Activated CD4-positive, alpha-beta memory T cell treated with anti-CD3 and anti-CD28 coated beads, Interleukin-2, amount 10 ng/mL, durations not matched to agents 7 days and 5 days (primary cell): Measurements from ENCODE around the gene RTEL1. TPM values are rescaled to one million over a fixed set of nuclear protein-coding genes. Genes with fewer than 3 reads are reported as not detected.

Experiments
- CTCF ChIA-PET: fragments of 350-600 bp; sonication (Branson Sonifier 250); formaldehyde crosslinking; loops from one replicate; lab custom pipeline; 2021; ENCODE audit warnings: antibody characterized with exemption, inconsistent platforms; lab: Charles Lee
- POLR2A ChIA-PET: fragments of 350-600 bp; sonication (Branson Sonifier 250); formaldehyde crosslinking; loops from one replicate; lab custom pipeline; 2021; ENCODE audit warnings: antibody characterized with exemption; lab: Charles Lee
- DNase-seq: peaks from one replicate; pipeline ENCODE4 v3.0.0-alpha.2; 2020
- H3K27ac Mint-ChIP-seq: one replicate; pipeline ENCODE4 v1.8.0; 2021; ENCODE audit warnings: mild to moderate bottlenecking, mixed read lengths
- H3K27me3 Mint-ChIP-seq: one replicate; pipeline ENCODE4 v1.8.0; 2021; ENCODE audit warnings: mixed read lengths
- H3K36me3 Mint-ChIP-seq: one replicate; pipeline ENCODE4 v1.8.0; 2021; ENCODE audit warnings: low read depth, mixed read lengths
- H3K4me1 Mint-ChIP-seq: one replicate; pipeline ENCODE4 v1.8.0; 2021; ENCODE audit warnings: mixed read lengths
- H3K4me3 Mint-ChIP-seq: one replicate; pipeline ENCODE4 v1.8.0; 2021; ENCODE audit warnings: mild to moderate bottlenecking, mixed read lengths
- H3K9me3 Mint-ChIP-seq: one replicate; pipeline ENCODE4 v1.8.0; 2021; ENCODE audit warnings: mixed read lengths
- total RNA-seq, 2 experiments: library from RNA; stranded (reverse); gene quantifications; one replicate each; pipeline ENCODE4 v1.2.3, GENCODE V29; 2021

RTEL1 gene
- total RNA-seq, 2 experiments from 2014 or later = 29.2 to 30.0 TPM

DNA sequence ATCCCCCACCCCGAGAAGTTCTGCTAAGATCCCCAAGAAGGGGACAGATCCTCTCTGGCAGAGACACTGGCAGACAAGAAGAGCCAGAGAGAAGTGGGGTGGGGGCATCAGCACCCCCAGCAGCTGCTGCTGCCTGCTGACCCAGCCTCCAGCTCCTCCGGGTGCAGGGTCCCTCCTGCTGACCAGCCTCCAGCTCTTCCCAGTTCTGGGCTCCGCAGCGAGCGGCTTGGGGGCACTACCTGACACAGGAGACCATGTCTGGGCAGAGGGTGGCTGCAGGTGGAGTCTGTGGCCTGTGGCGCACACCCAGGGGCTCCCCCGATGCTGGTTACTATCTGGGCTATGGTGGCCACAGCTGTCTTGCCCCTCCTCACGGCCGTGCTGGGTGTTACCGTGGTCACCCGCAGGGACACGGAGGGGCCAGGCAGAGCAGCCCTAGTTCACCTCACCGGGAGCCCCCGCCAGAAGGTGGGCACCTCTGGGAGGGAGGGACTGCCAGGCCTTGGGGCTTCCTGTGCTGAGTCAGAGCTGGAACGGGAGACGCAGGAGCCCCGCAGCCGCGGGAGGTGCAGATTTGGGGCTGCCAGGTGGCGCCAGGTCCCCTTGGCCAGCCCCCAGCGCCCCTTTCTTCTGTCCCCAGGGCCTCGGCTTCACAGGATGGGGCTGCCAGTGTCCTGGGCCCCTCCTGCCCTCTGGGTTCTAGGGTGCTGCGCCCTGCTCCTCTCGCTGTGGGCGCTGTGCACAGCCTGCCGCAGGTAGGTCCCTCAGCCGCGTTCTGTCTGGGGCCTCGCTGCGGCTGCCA lies 79.0 kb downstream of the RTEL1 start:
- peaks cover 32% of the 10 kb centered on the region for H3K36me3 Mint-ChIP-seq
- peaks cover 27% of the 10 kb centered on the region for H3K4me1 Mint-ChIP-seq
- POLR2A ChIA-PET = interaction anchor here (0.5 to 7.3 kb wide), 25 partner anchors 8 to 1356 kb away, joined by 3 to 120 read pairs (median 5); partner anchors contain the start of genes ARFRP1, GMEB2, PPDPF and PTK6
- CTCF ChIA-PET = interaction anchor here (1.0 to 3.1 kb wide), 9 partner anchors 13 to 241 kb away, joined by 3 to 35 read pairs (median 5); partner anchors contain the start of genes ARFRP1, PTK6, RTEL1 and ZGPAT
- H3K27me3 Mint-ChIP-seq = no peaks in the 10 kb centered on the region
- DNase-seq = peak; percentile 75
- H3K27ac Mint-ChIP-seq = peak overlapping the region; percentile 95
- no peaks in the 10 kb centered on the region for H3K9me3 Mint-ChIP-seq
- H3K4me3 Mint-ChIP-seq = peak overlapping the region; percentile 86

DNA sequence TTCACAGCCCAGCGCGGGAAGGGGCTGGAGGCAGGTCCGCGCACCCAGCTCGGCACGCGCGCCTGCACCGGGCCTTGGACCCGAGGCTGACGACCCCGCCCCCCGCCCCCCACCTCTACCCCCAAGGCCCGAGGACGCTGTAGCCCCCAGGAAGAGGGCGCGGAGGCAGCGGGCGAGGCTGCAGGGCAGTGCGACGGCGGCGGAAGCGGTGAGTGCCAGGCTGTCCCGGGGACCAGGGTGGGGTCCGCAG lies 79.5 kb downstream of the RTEL1 start:
- DNase-seq = no peak
- H3K4me1 Mint-ChIP-seq = peaks cover 27% of the 10 kb centered on the region
- CTCF ChIA-PET = interaction anchor here (1.6 to 3.1 kb wide), 2 partner anchors 30 to 200 kb away, joined by 4 to 35 read pairs; partner anchors contain the start of genes ARFRP1 and ZGPAT
- no peaks in the 10 kb centered on the region for H3K9me3 Mint-ChIP-seq
- peak overlapping the region; percentile 10 for H3K27ac Mint-ChIP-seq
- POLR2A ChIA-PET = interaction anchor here (0.5 to 7.3 kb wide), 9 partner anchors 9 to 1357 kb away, joined by 3 to 120 read pairs (median 5); partner anchors contain the start of genes ARFRP1, TPD52L2 and ZGPAT
- H3K36me3 Mint-ChIP-seq = peaks cover 32% of the 10 kb centered on the region
- H3K4me3 Mint-ChIP-seq = peak overlapping the region; percentile 86
- H3K27me3 Mint-ChIP-seq = no peaks in the 10 kb centered on the region

DNA sequence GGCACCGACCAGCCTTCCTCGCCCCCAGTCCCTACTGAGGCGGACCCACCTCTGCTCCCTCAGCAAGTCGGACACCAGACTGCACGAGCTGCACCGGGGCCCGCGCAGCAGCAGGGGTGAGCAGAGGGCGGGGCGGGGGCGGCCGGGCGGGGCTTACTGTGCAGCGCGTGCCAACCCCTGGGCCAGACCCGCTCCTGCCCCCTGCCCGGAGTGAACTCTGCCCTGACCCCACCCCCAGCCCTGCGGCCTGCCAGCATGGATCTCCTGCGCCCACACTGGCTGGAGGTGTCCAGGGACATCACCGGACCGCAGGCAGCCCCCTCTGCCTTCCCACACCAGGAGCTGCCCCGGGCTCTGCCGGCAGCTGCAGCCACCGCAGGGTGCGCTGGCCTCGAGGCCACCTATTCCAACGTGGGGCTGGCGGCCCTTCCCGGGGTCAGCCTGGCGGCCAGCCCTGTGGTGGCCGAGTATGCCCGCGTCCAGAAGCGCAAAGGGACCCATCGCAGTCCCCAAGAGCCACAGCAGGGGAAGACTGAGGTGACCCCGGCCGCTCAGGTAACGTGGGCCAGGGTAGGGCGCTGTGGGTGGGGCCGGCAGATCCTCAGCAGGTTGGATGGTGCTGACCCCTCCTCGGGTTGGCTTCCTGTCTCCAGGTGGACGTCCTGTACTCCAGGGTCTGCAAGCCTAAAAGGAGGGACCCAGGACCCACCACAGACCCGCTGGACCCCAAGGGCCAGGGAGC lies 80.0 kb downstream of the RTEL1 start:
- CTCF ChIA-PET = interaction anchor here (1.3 to 3.1 kb wide), 3 partner anchors 30 to 200 kb away, joined by 4 to 35 read pairs (median 7); partner anchors contain the start of genes ARFRP1 and ZGPAT
- POLR2A ChIA-PET = interaction anchor here (1.0 to 7.3 kb wide), 9 partner anchors 9 to 201 kb away, joined by 3 to 120 read pairs (median 6); partner anchors contain the start of genes ARFRP1, PTK6, TNFRSF6B and TPD52L2
- H3K27ac Mint-ChIP-seq = peak overlapping the region; percentile 49
- peak; percentile 45 for DNase-seq
- peaks cover 32% of the 10 kb centered on the region for H3K36me3 Mint-ChIP-seq
- H3K4me1 Mint-ChIP-seq = peaks cover 27% of the 10 kb centered on the region
- H3K27me3 Mint-ChIP-seq = no peaks in the 10 kb centered on the region
- H3K4me3 Mint-ChIP-seq = peak overlapping the region; percentile 56
- H3K9me3 Mint-ChIP-seq = no peaks in the 10 kb centered on the region

DNA sequence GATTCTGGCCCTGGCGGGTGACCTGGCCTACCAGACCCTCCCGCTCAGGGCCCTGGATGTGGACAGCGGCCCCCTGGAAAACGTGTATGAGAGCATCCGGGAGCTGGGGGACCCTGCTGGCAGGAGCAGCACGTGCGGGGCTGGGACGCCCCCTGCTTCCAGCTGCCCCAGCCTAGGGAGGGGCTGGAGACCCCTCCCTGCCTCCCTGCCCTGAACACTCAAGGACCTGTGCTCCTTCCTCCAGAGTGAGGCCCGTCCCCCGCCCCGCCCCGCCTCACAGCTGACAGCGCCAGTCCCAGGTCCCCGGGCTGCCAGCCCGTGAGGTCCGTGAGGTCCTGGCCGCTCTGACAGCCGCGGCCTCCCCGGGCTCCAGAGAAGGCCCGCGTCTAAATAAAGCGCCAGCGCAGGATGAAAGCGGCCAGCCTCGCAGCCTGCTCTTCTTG lies 80.6 kb downstream of the RTEL1 start:
- Mint-ChIP-seq H3K4me1 (peaks cover 23% of the 10 kb centered on the region), H3K36me3 (peaks cover 29% of the 10 kb centered on the region), H3K4me3 (peak overlapping the region; percentile 56), H3K9me3 (no peaks in the 10 kb centered on the region), H3K27me3 (no peaks in the 10 kb centered on the region), H3K27ac (peak overlapping the region; percentile 49)
- ChIA-PET CTCF (interaction anchor here (1.2 to 1.6 kb wide), 3 partner anchors 12 to 201 kb away, joined by 4 to 7 read pairs (median 5); partner anchors contain the start of genes ARFRP1 and ZGPAT), POLR2A (interaction anchor here (0.7 to 7.3 kb wide), 10 partner anchors 10 to 218 kb away, joined by 3 to 120 read pairs (median 6); partner anchors contain the start of genes ARFRP1, PTK6, TNFRSF6B and TPD52L2)
- DNase-seq = peak; percentile 57

DNA sequence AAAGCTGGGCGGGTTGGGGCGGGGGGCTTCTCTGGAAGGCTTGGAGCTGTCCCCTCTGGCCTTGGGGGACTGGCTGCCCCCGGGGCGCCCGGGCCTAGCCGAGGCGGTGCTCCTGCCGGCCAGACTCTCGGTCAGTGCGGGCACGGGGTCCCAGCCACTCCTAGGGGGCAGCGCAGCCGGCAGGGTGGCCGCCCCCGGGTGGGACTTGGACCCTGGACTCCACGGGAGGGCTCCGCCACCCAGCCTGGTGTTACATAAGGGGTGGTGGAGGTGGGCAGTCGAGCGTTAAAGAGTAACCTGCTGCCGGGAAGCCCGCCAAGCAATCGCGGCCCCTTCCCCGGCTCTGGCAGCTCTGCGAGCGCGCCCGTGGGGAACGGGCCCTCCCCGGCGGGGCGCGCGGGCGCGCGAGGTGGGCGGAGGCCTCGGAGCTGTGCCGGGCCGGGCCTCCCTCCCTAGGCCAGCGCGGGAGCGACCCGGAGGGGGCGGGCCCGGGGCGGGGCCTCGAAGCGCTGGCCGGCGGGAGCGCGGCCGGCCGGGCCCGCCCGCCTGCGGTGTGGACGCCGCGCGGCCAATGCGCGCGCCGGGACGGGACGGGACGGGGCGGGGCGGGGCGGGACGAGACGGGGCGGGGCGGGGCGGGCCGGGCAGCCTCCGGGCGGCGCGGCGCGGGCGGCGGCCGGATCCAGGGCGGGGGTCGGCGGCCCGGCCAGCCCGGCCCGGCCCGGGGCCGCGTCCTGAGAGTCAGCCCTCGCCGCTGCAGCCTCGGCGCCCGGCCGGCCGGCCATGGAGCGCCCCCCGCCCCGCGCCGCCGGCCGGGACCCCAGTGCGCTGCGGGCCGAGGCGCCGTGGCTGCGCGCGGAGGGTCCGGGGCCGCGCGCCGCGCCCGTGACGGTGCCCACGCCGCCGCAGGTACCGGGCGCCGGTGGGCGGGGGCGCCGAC lies 81.3 kb downstream of the RTEL1 start, which contains the start of gene SLC2A4RG:
Gene SLC2A4RG (plus strand): TSS at position 647 of the 940 bp plus-strand sequence. CDS start 137 bp downstream, at position 784.
- POLR2A ChIA-PET = interaction anchor here (0.7 to 7.3 kb wide), 9 partner anchors 11 to 218 kb away, joined by 3 to 120 read pairs (median 6); partner anchors contain the start of genes ARFRP1, PTK6, TNFRSF6B and TPD52L2
- Mint-ChIP-seq H3K9me3 (no peaks in the 10 kb centered on the region), H3K27me3 (no peaks in the 10 kb centered on the region), H3K4me3 (peak within 1 kb of the TSS; percentile 62), H3K36me3 (peaks cover 24% of the 10 kb centered on the region), H3K27ac (peak within 1 kb of the TSS; percentile 16), H3K4me1 (peaks cover 18% of the 10 kb centered on the region)
- peak; percentile 76 for DNase-seq
- CTCF ChIA-PET = interaction anchor here (1.2 to 1.6 kb wide), 3 partner anchors 12 to 202 kb away, joined by 4 to 7 read pairs (median 5); partner anchors contain the start of genes ARFRP1 and ZGPAT

DNA sequence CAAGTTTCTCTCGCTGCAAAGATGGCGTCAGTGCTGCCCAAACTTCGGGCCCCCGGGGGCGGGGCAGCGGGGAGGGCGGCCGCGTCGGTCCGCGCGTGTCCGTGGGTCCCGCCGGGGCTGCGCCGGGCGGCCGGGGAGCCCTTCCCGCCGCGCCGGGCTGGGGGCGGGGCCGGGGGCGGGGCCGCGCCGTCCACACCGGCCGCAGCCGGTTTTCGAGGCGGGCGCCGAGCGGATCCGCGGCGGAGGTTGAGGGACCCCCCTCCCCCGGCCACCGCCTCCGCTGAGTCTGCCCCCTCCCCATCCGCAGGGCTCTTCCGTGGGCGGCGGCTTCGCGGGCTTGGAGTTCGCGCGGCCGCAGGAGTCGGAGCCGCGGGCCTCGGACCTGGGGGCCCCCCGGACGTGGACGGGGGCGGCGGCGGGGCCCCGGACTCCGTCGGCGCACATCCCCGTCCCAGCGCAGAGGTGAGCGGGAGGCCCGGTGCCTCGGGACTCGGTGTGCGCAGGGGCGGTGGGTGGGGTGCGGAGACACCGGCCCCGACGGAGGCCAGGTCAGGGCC lies 82.0 kb downstream of the RTEL1 start:
- peaks cover 18% of the 10 kb centered on the region for H3K4me1 Mint-ChIP-seq
- H3K4me3 Mint-ChIP-seq = peak overlapping the region; percentile 62
- H3K9me3 Mint-ChIP-seq = no peaks in the 10 kb centered on the region
- CTCF ChIA-PET = interaction anchor here (1.1 to 2.4 kb wide), 4 partner anchors 10 to 234 kb away, joined by 3 to 16 read pairs (median 4); partner anchors contain the start of genes ARFRP1, TPD52L2 and ZGPAT
- DNase-seq = peak; percentile 66
- POLR2A ChIA-PET = interaction anchor here (0.7 to 2.8 kb wide), 8 partner anchors 10 to 219 kb away, joined by 3 to 30 read pairs (median 4); partner anchors contain the start of genes ARFRP1, GMEB2, PPDPF and TPD52L2
- no peaks in the 10 kb centered on the region for H3K27me3 Mint-ChIP-seq
- peak overlapping the region; percentile 16 for H3K27ac Mint-ChIP-seq
- H3K36me3 Mint-ChIP-seq = peaks cover 21% of the 10 kb centered on the region

DNA sequence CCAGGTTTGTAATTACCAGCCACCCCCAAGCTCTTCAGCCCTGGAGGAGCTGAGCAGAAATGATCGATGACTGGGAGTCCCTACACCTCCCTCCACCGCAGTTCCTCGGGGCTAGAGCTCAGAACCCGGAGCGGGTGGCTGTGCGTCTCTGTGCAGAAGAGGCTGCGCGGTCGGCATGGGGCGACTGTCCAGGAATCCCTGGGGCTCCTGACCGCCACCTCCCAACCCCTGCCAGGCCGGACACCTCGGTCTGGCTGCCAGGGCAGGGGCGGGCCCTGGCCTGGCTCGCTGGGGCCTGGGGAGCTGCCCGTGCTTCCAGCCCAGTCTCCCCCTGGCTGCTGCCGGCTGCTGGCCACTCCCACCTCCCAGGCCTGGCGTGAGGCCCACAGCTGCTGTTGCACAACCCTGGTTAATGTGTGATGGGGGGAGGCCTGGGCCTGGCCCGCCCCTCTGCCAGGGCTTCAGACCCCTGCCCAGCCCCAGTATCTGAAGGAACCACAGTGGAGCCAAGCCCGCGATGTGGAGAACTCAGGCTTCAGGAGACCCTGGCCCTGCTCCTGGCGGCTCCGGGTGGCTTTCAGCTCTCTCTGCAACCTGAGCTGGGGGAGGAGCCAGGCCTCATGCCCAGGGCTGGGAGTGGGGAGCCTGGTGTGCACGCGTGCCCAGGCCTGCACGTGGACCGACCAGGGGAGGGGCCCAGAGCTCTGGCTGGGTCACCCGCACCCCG lies 82.7 kb downstream of the RTEL1 start:
- H3K36me3 Mint-ChIP-seq = peaks cover 17% of the 10 kb centered on the region
- peak overlapping the region; percentile 62 for H3K4me3 Mint-ChIP-seq
- no peaks in the 10 kb centered on the region for H3K27me3 Mint-ChIP-seq
- H3K27ac Mint-ChIP-seq = peak overlapping the region; percentile 16
- peaks cover 11% of the 10 kb centered on the region for H3K4me1 Mint-ChIP-seq
- H3K9me3 Mint-ChIP-seq = no peaks in the 10 kb centered on the region
- peak; percentile 48 for DNase-seq
- ChIA-PET POLR2A (interaction anchor here (0.7 to 2.8 kb wide), 9 partner anchors 10 to 220 kb away, joined by 3 to 30 read pairs (median 4); partner anchors contain the start of genes ARFRP1, GMEB2, PPDPF and TPD52L2), CTCF (interaction anchor here (1.1 to 2.4 kb wide), 4 partner anchors 10 to 233 kb away, joined by 3 to 16 read pairs (median 4); partner anchors contain the start of genes ARFRP1, TPD52L2 and ZGPAT)

DNA sequence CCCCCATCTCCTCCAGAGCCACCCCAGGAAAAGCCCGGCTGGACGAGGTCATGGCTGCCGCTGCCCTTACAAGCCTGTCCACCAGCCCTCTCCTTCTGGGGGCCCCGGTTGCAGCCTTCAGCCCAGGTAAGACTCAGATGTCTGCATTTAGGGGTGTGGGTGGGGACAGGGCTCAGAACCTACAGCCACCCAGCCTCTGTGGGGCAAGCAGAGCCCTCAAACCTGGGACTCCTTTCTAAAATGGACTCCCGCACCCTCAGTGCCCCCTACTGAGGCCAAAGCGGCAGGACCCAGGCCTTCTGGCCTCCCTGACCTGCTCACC lies 83.2 kb downstream of the RTEL1 start:
- H3K36me3 Mint-ChIP-seq = peaks cover 12% of the 10 kb centered on the region
- peak overlapping the region; percentile 50 for H3K4me3 Mint-ChIP-seq
- no peaks in the 10 kb centered on the region for H3K27me3 Mint-ChIP-seq
- no peaks in the 10 kb centered on the region for H3K9me3 Mint-ChIP-seq
- no peak for DNase-seq
- peaks cover 6% of the 10 kb centered on the region for H3K4me1 Mint-ChIP-seq
- no peak overlapping the region for H3K27ac Mint-ChIP-seq
- ChIA-PET POLR2A (interaction anchor here (0.5 to 2.8 kb wide), 8 partner anchors 9 to 220 kb away, joined by 3 to 30 read pairs (median 4); partner anchors contain the start of genes ARFRP1, GMEB2, PPDPF and ZGPAT), CTCF (interaction anchor here (1.2 to 2.4 kb wide), 3 partner anchors 33 to 232 kb away, joined by 3 to 16 read pairs (median 4); partner anchors contain the start of genes ARFRP1, TPD52L2 and ZGPAT)

DNA sequence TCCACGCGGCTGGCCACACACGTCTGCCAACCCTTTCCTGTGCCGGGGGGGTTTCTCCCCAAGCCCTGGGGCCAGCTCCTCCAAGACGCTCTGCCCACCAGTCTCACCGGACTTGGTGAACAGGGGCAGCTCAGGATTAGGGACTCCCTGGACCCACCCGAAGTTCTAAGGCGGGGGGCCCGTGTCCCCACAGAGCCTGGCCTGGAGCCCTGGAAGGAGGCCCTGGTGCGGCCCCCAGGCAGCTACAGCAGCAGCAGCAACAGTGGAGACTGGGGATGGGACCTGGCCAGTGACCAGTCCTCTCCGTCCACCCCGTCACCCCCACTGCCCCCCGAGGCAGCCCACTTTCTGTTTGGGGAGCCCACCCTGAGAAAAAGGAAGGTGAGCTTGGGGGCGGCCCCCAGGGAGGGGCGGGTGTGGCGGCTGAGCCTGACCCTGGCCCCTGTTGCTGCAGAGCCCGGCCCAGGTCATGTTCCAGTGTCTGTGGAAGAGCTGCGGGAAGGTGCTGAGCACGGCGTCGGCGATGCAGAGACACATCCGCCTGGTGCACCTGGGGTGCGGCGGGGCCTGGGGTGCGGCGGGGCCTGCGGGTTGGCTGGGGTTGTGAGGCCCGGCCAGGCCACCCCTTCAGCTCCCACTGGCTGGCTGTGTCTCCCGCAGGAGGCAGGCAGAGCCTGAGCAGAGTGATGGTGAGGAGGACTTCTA lies 83.7 kb downstream of the RTEL1 start:
- Mint-ChIP-seq H3K9me3 (no peaks in the 10 kb centered on the region), H3K4me1 (peaks cover 2% of the 10 kb centered on the region), H3K4me3 (peak overlapping the region; percentile 17), H3K27ac (no peak overlapping the region), H3K27me3 (no peaks in the 10 kb centered on the region), H3K36me3 (peaks cover 7% of the 10 kb centered on the region)
- DNase-seq = no peak
- CTCF ChIA-PET = interaction anchor here (2.4 kb wide), 1 partner anchor 34 kb away, joined by 16 read pairs; the partner anchor contains the start of genes ARFRP1 and ZGPAT
- POLR2A ChIA-PET = interaction anchor here (0.5 to 2.8 kb wide), 7 partner anchors 9 to 221 kb away, joined by 3 to 30 read pairs (median 4); partner anchors contain the start of genes ARFRP1, GMEB2, PPDPF and ZGPAT
